ENCODE results near the gene TBL3. TPM values are rescaled to one million over a fixed set of nuclear protein-coding genes. Genes with fewer than 3 reads are reported as not detected.
"Not testable (repeated sequence)": the region's sequence is repeated elsewhere in the genome, so short reads cannot be mapped to it uniquely, and the experiment has no call there.

Gene TBL3
- total RNA-seq, 1 donor from 2014 or later: 26.8 TPM

DNA sequence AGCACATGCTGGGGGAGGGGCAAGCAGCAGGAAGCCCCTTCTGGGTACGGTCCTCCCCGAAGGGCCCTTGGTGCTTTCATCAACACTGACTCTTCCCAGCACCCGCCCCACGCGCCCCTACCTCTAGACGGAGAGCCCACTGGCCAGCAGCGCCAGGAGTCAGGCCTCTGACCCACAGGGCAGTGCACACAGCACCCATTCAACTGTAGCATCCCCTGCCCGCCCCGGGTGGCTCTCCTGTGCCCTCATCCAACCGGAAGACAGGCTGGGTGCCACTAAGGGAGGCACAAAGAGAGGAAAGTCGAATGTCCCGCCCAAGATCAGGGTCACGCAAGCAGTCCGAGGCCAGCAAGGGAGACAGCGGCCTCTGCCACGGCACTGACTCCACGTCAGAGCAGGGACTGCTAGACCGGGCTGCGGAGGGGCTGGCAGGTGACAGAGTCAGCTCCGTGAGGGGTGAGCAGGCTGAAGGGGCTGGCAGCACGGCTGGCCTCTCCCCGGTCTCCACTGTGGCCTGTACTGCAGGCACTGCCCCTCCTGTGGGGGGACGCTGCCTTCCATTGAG lies 38.7 kb upstream of the TBL3 start:
- no peak overlapping the region for H3K4me3 Mint-ChIP-seq (ENCODE audit: unreplicated experiment)
- peaks cover 2% of the 10 kb centered on the region for H3K27me3 Mint-ChIP-seq (ENCODE audit: unreplicated experiment)
- H3K9me3 Mint-ChIP-seq (ENCODE audit: unreplicated experiment): peaks cover 3% of the 10 kb centered on the region
- TF ChIP-seq, protein P1, sequence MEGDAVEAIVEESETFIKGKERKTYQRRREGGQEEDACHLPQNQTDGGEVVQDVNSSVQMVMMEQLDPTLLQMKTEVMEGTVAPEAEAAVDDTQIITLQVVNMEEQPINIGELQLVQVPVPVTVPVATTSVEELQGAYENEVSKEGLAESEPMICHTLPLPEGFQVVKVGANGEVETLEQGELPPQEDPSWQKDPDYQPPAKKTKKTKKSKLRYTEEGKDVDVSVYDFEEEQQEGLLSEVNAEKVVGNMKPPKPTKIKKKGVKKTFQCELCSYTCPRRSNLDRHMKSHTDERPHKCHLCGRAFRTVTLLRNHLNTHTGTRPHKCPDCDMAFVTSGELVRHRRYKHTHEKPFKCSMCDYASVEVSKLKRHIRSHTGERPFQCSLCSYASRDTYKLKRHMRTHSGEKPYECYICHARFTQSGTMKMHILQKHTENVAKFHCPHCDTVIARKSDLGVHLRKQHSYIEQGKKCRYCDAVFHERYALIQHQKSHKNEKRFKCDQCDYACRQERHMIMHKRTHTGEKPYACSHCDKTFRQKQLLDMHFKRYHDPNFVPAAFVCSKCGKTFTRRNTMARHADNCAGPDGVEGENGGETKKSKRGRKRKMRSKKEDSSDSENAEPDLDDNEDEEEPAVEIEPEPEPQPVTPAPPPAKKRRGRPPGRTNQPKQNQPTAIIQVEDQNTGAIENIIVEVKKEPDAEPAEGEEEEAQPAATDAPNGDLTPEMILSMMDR (IDR thresholded peaks at IDR 0.05; ENCODE audit: partially characterized antibody, unreplicated experiment): no peak
- H3K27ac Mint-ChIP-seq (ENCODE audit: unreplicated experiment): no peak overlapping the region
- H3K36me3 Mint-ChIP-seq (ENCODE audit: unreplicated experiment): no peaks in the 10 kb centered on the region
- H3K4me1 Mint-ChIP-seq (ENCODE audit: low read depth, unreplicated experiment): peaks cover 4% of the 10 kb centered on the region
- DNase-seq: peak; percentile 30

- Mint-ChIP-seq H3K9me3 (ENCODE audit: unreplicated experiment) (no peaks in the 10 kb centered on the region), H3K27ac (ENCODE audit: unreplicated experiment) (no peak overlapping the region), H3K36me3 (ENCODE audit: unreplicated experiment) (no peaks in the 10 kb centered on the region), H3K27me3 (ENCODE audit: unreplicated experiment) (peaks cover 1% of the 10 kb centered on the region), H3K4me3 (ENCODE audit: unreplicated experiment) (no peak overlapping the region), H3K4me1 (ENCODE audit: low read depth, unreplicated experiment) (peaks cover 10% of the 10 kb centered on the region)
- TF ChIP-seq, protein P1 (IDR thresholded peaks at IDR 0.05; ENCODE audit: partially characterized antibody, unreplicated experiment): no peak
- DNase-seq: no peak
Observed at GRCh38 chr16:1936945-1937479, 34.8 kb upstream of the TBL3 start.

DNA sequence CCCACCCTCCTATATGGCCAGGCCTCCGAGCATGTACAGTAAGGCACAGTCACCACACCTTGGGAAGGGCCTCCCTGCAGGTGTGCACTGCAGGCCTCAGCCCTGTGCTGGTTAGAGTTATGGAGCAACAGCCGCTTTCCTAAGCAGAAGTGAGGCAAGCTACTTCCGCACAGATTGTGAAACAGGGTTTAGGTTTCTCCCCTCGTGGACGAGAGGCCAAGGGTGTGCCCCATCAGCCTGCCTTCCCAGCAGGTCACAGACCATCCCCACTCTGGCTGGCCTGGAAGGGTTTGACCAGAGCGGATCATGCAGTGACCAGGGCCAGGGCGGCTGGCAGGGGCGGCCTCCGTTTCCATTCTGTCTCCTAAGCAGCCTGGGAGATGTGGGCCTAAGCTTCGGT lies 33.5 kb upstream of the TBL3 start:
- H3K27ac Mint-ChIP-seq (ENCODE audit: unreplicated experiment): no peak overlapping the region
- no peaks in the 10 kb centered on the region for H3K9me3 Mint-ChIP-seq (ENCODE audit: unreplicated experiment)
- peaks cover 8% of the 10 kb centered on the region for H3K4me1 Mint-ChIP-seq (ENCODE audit: low read depth, unreplicated experiment)
- H3K27me3 Mint-ChIP-seq (ENCODE audit: unreplicated experiment): peaks cover 1% of the 10 kb centered on the region
- TF ChIP-seq, protein P1 (IDR thresholded peaks at IDR 0.05; ENCODE audit: partially characterized antibody, unreplicated experiment): no peak
- DNase-seq: no peak
- no peak overlapping the region for H3K4me3 Mint-ChIP-seq (ENCODE audit: unreplicated experiment)
- H3K36me3 Mint-ChIP-seq (ENCODE audit: unreplicated experiment): no peaks in the 10 kb centered on the region

- no peak overlapping the region for H3K27ac Mint-ChIP-seq (ENCODE audit: unreplicated experiment)
- peaks cover 1% of the 10 kb centered on the region for H3K27me3 Mint-ChIP-seq (ENCODE audit: unreplicated experiment)
- no peak for DNase-seq
- H3K4me1 Mint-ChIP-seq (ENCODE audit: low read depth, unreplicated experiment): peaks cover 10% of the 10 kb centered on the region
- H3K9me3 Mint-ChIP-seq (ENCODE audit: unreplicated experiment): peaks cover 3% of the 10 kb centered on the region
- peak overlapping the region; percentile 34 for H3K4me3 Mint-ChIP-seq (ENCODE audit: unreplicated experiment)
- H3K36me3 Mint-ChIP-seq (ENCODE audit: unreplicated experiment): no peaks in the 10 kb centered on the region
- TF ChIP-seq, protein P1 (IDR thresholded peaks at IDR 0.05; ENCODE audit: partially characterized antibody, unreplicated experiment): no peak
Observed at GRCh38 chr16:1938910-1939309, 32.9 kb upstream of the TBL3 start.

- not testable (repeated sequence) for H3K27ac Mint-ChIP-seq (ENCODE audit: unreplicated experiment); H3K4me3 Mint-ChIP-seq (ENCODE audit: unreplicated experiment); H3K27me3 Mint-ChIP-seq (ENCODE audit: unreplicated experiment); DNase-seq; H3K36me3 Mint-ChIP-seq (ENCODE audit: unreplicated experiment); H3K9me3 Mint-ChIP-seq (ENCODE audit: unreplicated experiment)
- peaks cover 10% of the 10 kb centered on the region for H3K4me1 Mint-ChIP-seq (ENCODE audit: low read depth, unreplicated experiment)
Observed at GRCh38 chr16:1939833-1940232, 32.0 kb upstream of the TBL3 start.
